PC-3 (cell line): ENCODE data around the gene MACROD2. TPM values are rescaled to one million over a fixed set of nuclear protein-coding genes. Genes with fewer than 3 reads are reported as not detected.

ENCODE experiments used
- ATAC-seq: fragments of 200-7000 bp; cut with Tn5 transposase; 2 replicates; pipeline ENCODE4 v1.9.1; 2020; ENCODE audit warnings: mild to moderate bottlenecking, moderate library complexity
- BruUV-seq: library from RNA; stranded (reverse); fragments of 400-500 nt; replicated peaks from 2 replicates; lab custom pipeline; 2021; lab: Mats Ljungman, UMichigan
- CTCF ChIA-PET: fragments of 300-600 bp; sonication (Branson Sonifier 250); formaldehyde crosslinking; loops from one replicate; lab custom pipeline; 2022; ENCODE audit warnings: antibody characterized with exemption; lab: Charles Lee
- POLR2A ChIA-PET: fragments of 300-600 bp; sonication (Branson Sonifier 250); formaldehyde crosslinking; loops from one replicate; lab custom pipeline; 2022; ENCODE audit warnings: antibody characterized with exemption; ENCODE audit not compliant: unreplicated experiment; lab: Charles Lee
- DNase-seq: peaks from one replicate; pipeline ENCODE4 v3.0.0-alpha.2; 2015
- H2AFZ ChIP-seq: fragments of 300-600 bp; sonication (generic); 2 replicates; pipeline ENCODE4 v1.6.0; 2016; ENCODE audit warnings: antibody characterized with exemption, low read length
- H3F3A ChIP-seq: fragments of 300-600 bp; sonication (generic); one replicate; pipeline ENCODE4 v1.6.0; 2017; ENCODE audit warnings: antibody characterized with exemption, low read length, control low read depth, mild to moderate bottlenecking; ENCODE audit not compliant: unreplicated experiment
- H3K27ac ChIP-seq: fragments of 300-600 bp; sonication (generic); 2 replicates; pipeline ENCODE4 v1.5.1; 2016; ENCODE audit warnings: mild to moderate bottlenecking, low read length
- H3K27me3 ChIP-seq: fragments of 300-600 bp; sonication (generic); 2 replicates; pipeline ENCODE4 v1.6.1; 2016; ENCODE audit warnings: low read length, mixed read lengths
- H3K36me3 ChIP-seq: fragments of 300-600 bp; sonication (generic); 2 replicates; pipeline ENCODE4 v1.6.1; 2016; ENCODE audit warnings: low read depth, mixed run types, low read length, mixed read lengths
- H3K4me1 ChIP-seq: fragments of 300-600 bp; sonication (generic); 2 replicates; pipeline ENCODE4 v1.5.1; 2016; ENCODE audit warnings: low read length; ENCODE audit not compliant: insufficient read depth
- H3K4me2 ChIP-seq: fragments of 300-600 bp; sonication (generic); 2 replicates; pipeline ENCODE4 v1.6.0; 2016; ENCODE audit warnings: low read length
- H3K4me3 ChIP-seq: fragments of 300-600 bp; sonication (generic); 2 replicates; pipeline ENCODE4 v1.5.1; 2016; ENCODE audit warnings: mild to moderate bottlenecking, low read length, mixed read lengths
- H3K79me2 ChIP-seq: fragments of 300-600 bp; sonication (generic); 2 replicates; pipeline ENCODE4 v1.6.1; 2017; ENCODE audit warnings: low read length, mixed read lengths
- H3K9ac ChIP-seq: fragments of 300-600 bp; sonication (generic); 2 replicates; pipeline ENCODE4 v1.6.0; 2016; ENCODE audit warnings: mild to moderate bottlenecking, low read length
- H3K9me2 ChIP-seq: fragments of 300-600 bp; sonication (generic); replicated peaks from 2 replicates; pipeline ENCODE4 v1.6.1; 2016; ENCODE audit warnings: mixed run types, low read length, mixed read lengths
- H3K9me3 ChIP-seq: fragments of 300-600 bp; sonication (generic); 2 replicates; pipeline ENCODE4 v1.6.1; 2016; ENCODE audit warnings: low read length, mixed read lengths
- H4K20me1 ChIP-seq: fragments of 300-600 bp; sonication (generic); 2 replicates; pipeline ENCODE4 v1.6.1; 2016; ENCODE audit warnings: low read length, mixed read lengths
- EZH2 ChIP-seq: fragments of 300-600 bp; sonication (generic); IDR thresholded peaks from one replicate; pipeline ENCODE4 v1.6.1; 2017; ENCODE audit warnings: antibody characterized with exemption, mild to moderate bottlenecking, low read length; ENCODE audit not compliant: unreplicated experiment
- EZH2phosphoT487 ChIP-seq: fragments of 300-600 bp; sonication (generic); IDR thresholded peaks from 2 replicates; pipeline ENCODE4 v1.6.1; 2018; ENCODE audit warnings: mild to moderate bottlenecking, antibody characterized with exemption, low read length, borderline replicate concordance
- intact Hi-C: fragments of 100-400 bp; cut with micrococcal nuclease; formaldehyde crosslinking; loops from 2 replicates; pipeline ENCODE4 v1.9.0; 2023
- total RNA-seq: library from RNA; depleted of rRNA; stranded (reverse); fragments of >200 nt; gene quantifications from 2 replicates; pipeline ENCODE4 v1.2.3, GENCODE V29; 2014
- TF ChIP-seq, protein P1 (sequence below): fragments of 300-600 bp; sonication (generic); conservative IDR thresholded peaks from 2 replicates; pipeline ENCODE4 v1.5.1; 2017; ENCODE audit warnings: antibody characterized with exemption, low read depth, mild to moderate bottlenecking, low read length

MACROD2 gene
- total RNA-seq, 1 experiment from 2014 or later, result 3.1 TPM

- Histone ChIP-seq H2AFZ (no peak overlapping the region), H3K27ac (peak overlapping the region; percentile 23), H3K4me2 (no peak overlapping the region), H3K9me3 (no peaks in the 10 kb centered on the region), H3K36me3 (no peaks in the 10 kb centered on the region), H3F3A (no peaks in the 10 kb centered on the region), H3K9ac (no peak overlapping the region), H4K20me1 (no peaks in the 10 kb centered on the region), H3K27me3 (no peaks in the 10 kb centered on the region), H3K9me2 (no peaks in the 10 kb centered on the region), H3K79me2 (no peaks in the 10 kb centered on the region), H3K4me1 (peaks cover 6% of the 10 kb centered on the region), H3K4me3 (no peak overlapping the region)
- intact Hi-C loops, result no loop called here
- BruUV-seq, result no TSS peak
- peak; percentile 77 for ATAC-seq
- ChIA-PET CTCF (interaction anchor here (0.7 kb wide), 1 partner anchor 548 kb away, joined by 3 read pairs; no protein-coding TSS in a partner anchor), POLR2A (no interaction called here)
- TF ChIP-seq EZH2 (no peak), EZH2phosphoT487 (no peak)
- TF ChIP-seq, protein P1, sequence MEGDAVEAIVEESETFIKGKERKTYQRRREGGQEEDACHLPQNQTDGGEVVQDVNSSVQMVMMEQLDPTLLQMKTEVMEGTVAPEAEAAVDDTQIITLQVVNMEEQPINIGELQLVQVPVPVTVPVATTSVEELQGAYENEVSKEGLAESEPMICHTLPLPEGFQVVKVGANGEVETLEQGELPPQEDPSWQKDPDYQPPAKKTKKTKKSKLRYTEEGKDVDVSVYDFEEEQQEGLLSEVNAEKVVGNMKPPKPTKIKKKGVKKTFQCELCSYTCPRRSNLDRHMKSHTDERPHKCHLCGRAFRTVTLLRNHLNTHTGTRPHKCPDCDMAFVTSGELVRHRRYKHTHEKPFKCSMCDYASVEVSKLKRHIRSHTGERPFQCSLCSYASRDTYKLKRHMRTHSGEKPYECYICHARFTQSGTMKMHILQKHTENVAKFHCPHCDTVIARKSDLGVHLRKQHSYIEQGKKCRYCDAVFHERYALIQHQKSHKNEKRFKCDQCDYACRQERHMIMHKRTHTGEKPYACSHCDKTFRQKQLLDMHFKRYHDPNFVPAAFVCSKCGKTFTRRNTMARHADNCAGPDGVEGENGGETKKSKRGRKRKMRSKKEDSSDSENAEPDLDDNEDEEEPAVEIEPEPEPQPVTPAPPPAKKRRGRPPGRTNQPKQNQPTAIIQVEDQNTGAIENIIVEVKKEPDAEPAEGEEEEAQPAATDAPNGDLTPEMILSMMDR, result no peak
- peak; percentile 92 for DNase-seq
Observed at GRCh38 chr20:14997791-14998190, 1002.5 kb downstream of the MACROD2 start.

- no peaks in the 10 kb centered on the region for H3K27me3 ChIP-seq
- no peaks in the 10 kb centered on the region for H3F3A ChIP-seq
- no peak overlapping the region for H2AFZ ChIP-seq
- H3K4me2 ChIP-seq, result no peak overlapping the region
- no peaks in the 10 kb centered on the region for H3K79me2 ChIP-seq
- H3K4me3 ChIP-seq, result no peak overlapping the region
- DNase-seq (no peak), ATAC-seq (no peak)
- intact Hi-C loops, result no loop called here
- ChIA-PET CTCF (no interaction called here), POLR2A (no interaction called here)
- H3K4me1 ChIP-seq, result no peaks in the 10 kb centered on the region
- H3K9me3 ChIP-seq, result no peaks in the 10 kb centered on the region
- no peaks in the 10 kb centered on the region for H4K20me1 ChIP-seq
- no TSS peak for BruUV-seq
- no peaks in the 10 kb centered on the region for H3K9me2 ChIP-seq
- no peak overlapping the region for H3K9ac ChIP-seq
- H3K36me3 ChIP-seq, result no peaks in the 10 kb centered on the region
- TF ChIP-seq, protein P1, result no peak
- TF ChIP-seq EZH2 (no peak), EZH2phosphoT487 (no peak)
- no peak overlapping the region for H3K27ac ChIP-seq
Observed at GRCh38 chr20:15005300-15005986, 1010.1 kb downstream of the MACROD2 start.

GRCh38 chr20:15011631-15012030 lies 1016.3 kb downstream of the MACROD2 start:
- Histone ChIP-seq H4K20me1 (no peaks in the 10 kb centered on the region), H3K27me3 (no peaks in the 10 kb centered on the region), H3F3A (no peaks in the 10 kb centered on the region), H3K36me3 (no peaks in the 10 kb centered on the region), H3K9me2 (no peaks in the 10 kb centered on the region), H2AFZ (no peak overlapping the region), H3K4me1 (no peaks in the 10 kb centered on the region), H3K4me2 (no peak overlapping the region), H3K9ac (no peak overlapping the region), H3K79me2 (no peaks in the 10 kb centered on the region), H3K9me3 (no peaks in the 10 kb centered on the region), H3K4me3 (no peak overlapping the region), H3K27ac (no peak overlapping the region)
- ChIA-PET CTCF (no interaction called here), POLR2A (no interaction called here)
- ATAC-seq (no peak), DNase-seq (no peak)
- TF ChIP-seq, protein P1, result no peak
- no peak for TF ChIP-seq EZH2phosphoT487
- no peak for TF ChIP-seq EZH2
- intact Hi-C loops, result no loop called here
- BruUV-seq, result no TSS peak
